Measurements from ENCODE around the gene INPP5D.
"Not testable (repeated sequence)": the region's sequence is repeated elsewhere in the genome, so short reads cannot be mapped to it uniquely, and the experiment has no call there.

The INPP5D gene

DNA sequence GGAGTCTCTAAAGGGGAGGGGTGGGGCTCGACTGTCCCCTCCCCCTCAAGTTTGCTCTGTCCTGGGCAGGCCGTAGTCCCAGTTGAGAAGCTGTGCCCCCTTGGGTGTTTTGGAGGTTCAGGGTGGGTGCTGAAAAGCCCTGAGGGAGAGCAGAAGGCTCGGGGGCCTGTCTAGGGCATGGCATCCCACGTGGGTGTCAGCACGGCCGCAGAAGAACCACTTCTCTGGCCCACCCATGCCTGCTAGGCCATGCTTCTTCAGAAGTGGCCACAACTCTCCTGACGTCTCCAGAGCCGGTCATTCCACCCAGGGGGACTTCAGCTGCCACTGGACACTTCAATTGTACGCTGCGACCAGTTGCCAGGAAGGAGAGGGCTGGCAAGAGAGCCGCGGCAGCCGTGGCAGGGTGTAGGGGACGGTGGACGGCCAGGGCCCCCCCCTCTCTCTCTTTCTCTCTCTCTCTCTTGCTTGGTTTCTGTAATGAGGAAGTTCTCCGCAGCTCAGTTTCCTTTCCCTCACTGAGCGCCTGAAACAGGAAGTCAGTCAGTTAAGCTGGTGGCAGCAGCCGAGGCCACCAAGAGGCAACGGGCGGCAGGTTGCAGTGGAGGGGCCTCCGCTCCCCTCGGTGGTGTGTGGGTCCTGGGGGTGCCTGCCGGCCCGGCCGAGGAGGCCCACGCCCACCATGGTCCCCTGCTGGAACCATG, at the start of gene INPP5D:
INPP5D (plus strand) TSS at position 546 of the 704 bp plus-strand sequence; CDS start at position 683, 137 bp downstream.
- peak; percentile 80 for DNase-seq

GRCh38 chr2:233010569-233011267, 49.4 kb upstream of the INPP5D start:
- DNase-seq, result no peak

DNA sequence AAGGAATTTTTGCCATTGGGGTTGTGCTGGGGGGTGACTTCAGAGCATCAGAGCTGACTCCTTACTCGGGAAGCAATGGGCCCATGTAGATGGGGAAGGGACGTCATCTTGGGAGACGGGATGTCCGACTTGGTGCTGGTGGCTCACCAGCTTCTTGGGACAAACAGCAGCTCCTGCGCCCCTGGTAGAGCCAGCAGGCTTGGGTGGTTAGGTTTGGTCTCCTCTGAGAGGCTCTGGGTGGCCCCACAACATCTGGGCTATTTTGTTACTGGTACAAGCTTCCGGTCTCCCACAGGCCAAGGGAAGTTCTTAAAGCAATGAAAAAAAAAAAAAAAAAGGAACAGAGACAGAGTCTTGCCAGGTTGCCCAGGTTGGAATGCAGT, 48.9 kb upstream of the INPP5D start:
- no peak for DNase-seq

DNA sequence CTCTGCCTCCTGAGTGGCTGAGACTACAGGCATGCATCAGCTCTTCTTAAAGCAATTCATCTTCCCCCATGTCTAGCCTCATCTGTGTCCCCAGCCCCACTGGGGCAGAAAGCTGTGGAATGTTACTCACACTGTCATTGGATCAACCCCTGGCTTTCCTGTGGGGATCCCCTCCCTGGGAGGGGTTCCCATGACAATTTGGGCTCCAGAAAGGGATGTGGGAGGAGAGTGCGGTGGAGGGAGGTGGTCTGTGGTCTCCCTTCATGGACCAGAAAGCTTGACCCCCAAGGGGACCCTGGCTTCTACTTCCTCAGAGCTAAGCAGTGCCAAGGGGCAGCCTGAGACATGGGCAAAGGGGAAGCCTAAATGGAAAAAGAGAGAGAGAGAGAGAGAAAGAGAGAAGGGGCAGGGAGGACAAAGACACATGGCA, 48.4 kb upstream of the INPP5D start:
- DNase-seq, result peak; percentile 20

GRCh38 chr2:233012301-233012971, 47.7 kb upstream of the INPP5D start:
- no peak for DNase-seq

- DNase-seq, result no peak
These were observed 47.1 kb upstream of the INPP5D start, which contains the start of gene NGEF for GRCh38 chr2:233013027-233013461. Gene NGEF, minus strand, starts transcription at chr2:233013256. Its CDS starts 38,366 bp downstream, at chr2:232974890.

GRCh38 chr2:233013650-233014049, 46.5 kb upstream of the INPP5D start:
- DNase-seq, result no peak

DNA sequence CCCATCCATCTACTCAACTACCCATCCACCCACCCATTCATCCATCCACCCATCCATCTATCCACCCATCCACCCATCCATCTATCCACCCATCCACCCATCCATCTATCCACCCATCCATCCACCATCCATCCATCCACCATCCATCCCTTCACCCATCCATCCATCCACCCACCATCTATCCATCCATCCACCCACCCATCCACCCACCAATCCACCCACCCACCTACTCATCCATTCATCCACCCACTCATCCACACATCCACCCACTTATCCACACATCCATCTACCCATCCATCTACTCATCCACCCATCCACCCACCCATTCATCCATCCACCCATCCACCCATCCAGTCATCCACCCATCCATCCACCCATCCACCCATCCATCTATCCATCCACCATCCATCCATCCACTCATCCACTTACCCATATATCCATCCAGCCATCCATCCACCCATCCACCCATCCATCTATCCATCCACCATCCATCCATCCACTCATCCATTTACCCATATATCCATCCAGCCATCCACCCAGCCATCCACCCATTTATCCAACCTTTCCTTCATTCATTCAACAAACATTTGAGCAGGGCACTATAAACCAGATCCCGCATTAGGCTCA, 45.0 kb upstream of the INPP5D start:
- no peak for DNase-seq

DNA sequence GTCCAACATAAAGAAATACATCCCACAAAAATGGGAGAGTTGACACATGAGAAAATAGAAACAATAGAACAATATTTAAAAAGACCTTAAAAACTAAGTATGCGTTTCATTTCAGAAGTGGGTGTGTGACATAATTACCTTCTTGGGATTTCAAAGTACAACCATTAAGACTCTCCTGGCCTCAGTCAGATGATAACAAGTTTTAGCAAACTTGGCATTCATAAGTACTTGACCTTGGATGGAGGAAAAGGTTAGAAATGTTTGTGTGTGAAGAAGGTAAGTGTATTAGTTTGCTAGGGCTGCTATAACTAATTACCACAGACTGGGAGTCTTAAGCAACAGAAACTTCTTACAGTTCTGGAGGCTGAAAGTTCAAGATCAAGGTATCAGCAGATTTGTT, 42.2 kb upstream of the INPP5D start:
- no peak for DNase-seq

GRCh38 chr2:233019610-233020009, 40.5 kb upstream of the INPP5D start:
- DNase-seq, result not testable (repeated sequence)

- DNase-seq, result no peak
These were observed 39.7 kb upstream of the INPP5D start for GRCh38 chr2:233020454-233020853.

GRCh38 chr2:233021771-233022170, 38.4 kb upstream of the INPP5D start:
- DNase-seq, result no peak

GRCh38 chr2:233022561-233022960, 37.6 kb upstream of the INPP5D start:
- DNase-seq, result no peak

GRCh38 chr2:233023007-233023760, 37.0 kb upstream of the INPP5D start:
- no peak for DNase-seq

GRCh38 chr2:233023761-233024410, 36.3 kb upstream of the INPP5D start:
- no peak for DNase-seq

DNA sequence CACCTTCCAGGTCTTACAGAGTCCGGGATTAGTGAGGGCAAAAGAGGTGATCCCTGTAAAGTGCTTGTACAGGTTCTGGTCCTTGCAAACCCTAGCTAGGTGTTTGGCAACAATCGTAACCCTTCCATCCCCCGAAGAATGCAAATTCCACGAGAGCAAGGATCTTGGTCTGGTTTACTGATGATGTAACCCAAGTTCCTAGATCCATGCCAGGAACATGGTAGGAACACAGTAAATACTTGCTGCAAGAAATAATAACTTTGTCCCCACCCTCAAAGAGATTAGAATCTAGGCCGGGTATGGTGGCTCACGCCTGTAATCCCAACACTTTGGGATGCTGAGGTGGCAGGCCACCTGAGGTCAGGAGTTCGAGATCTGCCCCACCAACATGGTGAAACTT, 34.4 kb upstream of the INPP5D start:
- DNase-seq, result no peak

DNA sequence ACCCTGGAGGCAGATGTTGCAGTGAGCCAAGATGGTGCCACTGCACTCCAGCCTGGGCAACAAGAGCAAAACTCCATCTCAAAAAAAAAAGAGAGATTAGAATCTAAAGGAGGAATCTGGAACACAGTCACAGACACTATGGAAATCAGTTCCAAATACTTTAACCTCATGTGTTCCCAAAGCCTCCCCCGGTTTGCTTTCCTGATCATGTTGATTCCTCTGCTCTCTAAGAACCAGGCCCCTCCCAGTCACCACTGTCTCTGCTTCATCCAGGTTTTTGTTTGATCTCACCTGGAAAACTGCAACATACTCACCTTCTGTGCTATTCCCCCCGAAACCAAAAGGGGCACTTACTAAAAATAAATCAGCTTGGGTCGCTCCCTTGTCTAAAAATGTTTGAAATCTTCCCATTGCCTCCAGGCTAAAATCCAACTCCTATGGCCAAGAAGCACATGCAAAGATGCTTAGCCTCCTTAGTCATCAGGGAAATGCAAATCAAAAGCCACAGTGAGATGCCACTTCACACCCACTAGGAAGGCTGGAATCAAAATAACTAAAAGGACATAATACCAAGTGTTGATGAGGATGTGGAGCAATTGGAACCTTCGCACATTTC, 33.8 kb upstream of the INPP5D start:
- DNase-seq, result no peak

- DNase-seq, result no peak
These were observed 30.8 kb upstream of the INPP5D start for GRCh38 chr2:233029321-233029720.

DNA sequence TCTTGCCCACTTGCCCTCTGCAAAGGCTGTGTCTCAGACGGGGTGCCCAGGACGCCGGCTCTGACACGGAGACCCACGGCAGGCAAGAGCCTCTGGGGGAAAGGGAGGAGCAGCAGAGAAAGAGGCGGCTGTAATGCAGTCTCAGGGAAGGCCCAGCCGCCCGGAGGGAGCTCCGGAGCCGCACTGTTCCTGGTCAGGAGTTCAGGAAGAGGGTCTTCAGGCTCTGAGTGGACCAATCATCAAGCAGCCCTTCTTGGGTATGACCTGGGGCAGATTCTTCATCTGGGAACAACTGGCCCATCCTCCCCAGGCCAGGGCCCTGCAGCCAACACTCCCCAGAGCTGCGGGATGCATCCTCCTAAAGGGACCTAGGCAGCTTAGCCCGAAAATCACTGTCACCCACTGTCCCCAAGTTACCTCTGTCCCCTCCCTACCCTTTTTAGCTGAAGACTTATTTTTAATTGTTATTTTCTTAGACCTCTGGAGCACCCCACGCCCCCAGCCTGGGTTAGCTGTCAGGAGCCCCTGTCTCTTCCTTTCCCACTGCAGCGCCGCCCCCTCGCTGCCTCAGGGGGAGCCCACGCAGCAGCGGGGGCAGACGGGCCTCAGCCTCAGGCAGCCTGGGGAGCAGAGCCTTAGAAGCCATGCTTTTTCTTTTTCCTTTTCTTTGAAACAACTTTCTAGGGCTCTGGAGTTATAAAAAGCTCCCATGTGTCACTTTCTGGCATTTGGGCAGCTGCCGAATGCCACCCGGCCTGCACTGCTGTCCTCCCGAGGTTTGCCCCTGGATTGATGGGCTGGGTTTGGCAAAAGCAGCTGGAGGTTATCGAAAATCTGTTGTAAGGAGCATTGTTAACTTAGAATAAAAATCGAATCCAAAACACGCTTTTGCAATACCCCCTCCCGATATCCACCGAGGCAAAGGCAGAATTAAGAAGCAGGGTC, 28.3 kb upstream of the INPP5D start:
- no peak for DNase-seq
